GM19193 (cell line): Measurements from ENCODE around the gene PIK3CB.

Experiments used
- POLR2A ChIP-seq: IDR thresholded peaks from 4 replicates; pipeline ENCODE4 v1.6.1; 2011; ENCODE audit not compliant: insufficient read depth, insufficient read length; ENCODE audit errors: extremely low read depth

PIK3CB gene

DNA sequence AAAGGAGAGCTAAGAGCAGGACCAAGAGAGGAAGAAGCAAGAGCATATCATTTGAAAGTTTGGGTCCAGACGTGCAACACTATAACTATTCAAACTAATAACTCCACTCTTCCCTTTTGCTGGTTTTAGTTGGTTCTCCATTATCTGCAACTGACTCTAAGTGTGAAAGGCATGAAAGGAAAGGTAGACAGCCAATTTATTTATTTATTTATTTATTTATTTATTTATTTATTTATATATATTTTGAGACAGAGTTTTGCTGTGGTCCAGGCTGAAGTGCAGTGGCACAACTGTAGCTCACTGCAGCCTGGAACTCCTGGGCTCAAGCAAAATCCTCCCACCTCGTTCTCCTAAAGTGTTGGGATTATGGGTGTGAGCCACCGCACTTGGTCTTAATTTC lies 22.1 kb upstream of the PIK3CB start:
- TF ChIP-seq POLR2A = no peak

GRCh38 chr3:138854940-138855339 lies 20.2 kb upstream of the PIK3CB start:
- no peak for TF ChIP-seq POLR2A

DNA sequence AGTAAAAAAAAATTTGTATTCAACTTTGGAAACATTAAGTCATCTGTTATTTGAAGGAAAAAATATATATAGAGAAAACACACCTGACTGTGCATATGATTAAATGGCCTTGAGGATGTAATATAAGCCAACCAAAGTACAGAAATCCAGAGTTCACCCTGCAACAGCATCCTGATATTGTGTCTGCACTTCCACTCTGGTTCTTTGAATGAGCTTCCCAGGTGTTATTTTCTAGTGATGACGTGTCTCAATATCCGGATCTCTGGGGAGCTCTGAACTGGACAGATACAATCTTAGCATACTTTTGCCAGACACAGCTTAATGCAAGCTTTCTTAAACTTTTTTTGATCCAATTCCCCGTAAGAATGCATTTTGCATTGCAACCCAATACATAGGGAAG lies 19.5 kb upstream of the PIK3CB start:
- TF ChIP-seq POLR2A = no peak

GRCh38 chr3:138850151-138850550 lies 15.4 kb upstream of the PIK3CB start:
- no peak for TF ChIP-seq POLR2A

- TF ChIP-seq POLR2A = no peak
These were observed 14.7 kb upstream of the PIK3CB start for GRCh38 chr3:138849222-138849940.

DNA sequence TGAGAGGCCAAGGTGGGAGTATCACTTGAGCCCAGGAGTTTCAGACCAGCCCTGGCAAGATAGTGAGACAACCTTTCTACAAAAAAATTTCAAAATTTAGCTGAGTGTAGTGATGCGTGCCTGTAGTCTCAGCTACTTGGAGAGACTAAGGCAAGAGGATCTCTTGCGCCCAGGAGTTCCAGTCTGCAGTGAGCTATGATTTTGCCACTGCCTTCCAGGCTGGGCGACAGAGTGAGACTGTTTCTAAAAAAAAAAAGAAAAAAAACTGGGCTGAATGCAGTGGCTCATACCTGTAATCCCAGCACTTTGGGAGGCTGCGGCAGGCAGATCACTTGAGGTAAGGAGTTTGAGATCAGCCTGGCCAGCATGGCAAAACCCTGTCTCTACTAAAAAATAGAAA lies 14.0 kb upstream of the PIK3CB start:
- no peak for TF ChIP-seq POLR2A

DNA sequence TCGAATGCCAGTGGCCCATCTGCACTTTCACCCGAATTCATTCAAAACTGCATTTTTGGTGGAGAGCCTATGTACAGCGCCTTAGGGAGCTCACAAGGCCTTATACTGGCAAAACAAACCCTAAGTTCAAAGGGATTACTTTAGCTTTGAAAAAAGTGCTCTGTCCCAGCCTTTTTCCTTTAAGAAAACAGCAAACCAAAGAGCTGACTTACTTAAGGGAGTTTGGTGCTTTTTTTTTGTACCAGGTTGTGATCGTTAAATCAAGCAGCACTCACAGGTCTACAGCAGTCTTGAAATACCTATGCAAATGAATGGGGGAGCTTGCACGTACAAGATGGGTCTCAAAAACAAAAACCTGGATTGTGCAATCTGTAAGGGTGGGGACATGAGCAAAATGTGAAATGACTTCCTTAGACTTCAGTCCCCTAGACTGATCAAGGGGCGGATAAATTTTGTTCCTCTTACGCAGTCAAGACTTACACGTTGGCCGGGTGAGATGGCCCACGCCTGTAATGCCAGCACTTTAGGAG lies 11.6 kb upstream of the PIK3CB start:
- TF ChIP-seq POLR2A = no peak

GRCh38 chr3:138845771-138846173 lies 11.0 kb upstream of the PIK3CB start:
- TF ChIP-seq POLR2A = no peak

DNA sequence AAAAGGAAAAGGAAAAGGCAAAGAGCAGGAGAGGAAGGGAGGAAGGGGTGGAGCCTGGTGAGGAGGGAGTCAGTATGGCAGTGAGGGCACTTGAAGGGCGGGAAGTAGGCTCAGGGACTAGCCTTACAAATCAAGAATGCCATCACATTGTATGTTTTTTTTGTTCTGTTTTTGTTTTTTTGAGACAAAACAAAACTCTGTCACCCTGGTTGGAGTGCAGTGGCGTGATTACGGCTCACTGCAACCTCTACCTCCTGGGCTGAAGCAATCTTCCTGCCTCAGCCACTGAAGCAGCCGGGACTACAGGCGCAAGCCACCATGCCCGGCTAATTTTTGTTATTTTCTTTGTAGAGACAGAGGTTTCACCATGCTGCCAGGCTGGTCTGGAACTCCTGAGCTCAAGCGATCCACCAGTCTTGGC lies 10.5 kb upstream of the PIK3CB start:
- no peak for TF ChIP-seq POLR2A

DNA sequence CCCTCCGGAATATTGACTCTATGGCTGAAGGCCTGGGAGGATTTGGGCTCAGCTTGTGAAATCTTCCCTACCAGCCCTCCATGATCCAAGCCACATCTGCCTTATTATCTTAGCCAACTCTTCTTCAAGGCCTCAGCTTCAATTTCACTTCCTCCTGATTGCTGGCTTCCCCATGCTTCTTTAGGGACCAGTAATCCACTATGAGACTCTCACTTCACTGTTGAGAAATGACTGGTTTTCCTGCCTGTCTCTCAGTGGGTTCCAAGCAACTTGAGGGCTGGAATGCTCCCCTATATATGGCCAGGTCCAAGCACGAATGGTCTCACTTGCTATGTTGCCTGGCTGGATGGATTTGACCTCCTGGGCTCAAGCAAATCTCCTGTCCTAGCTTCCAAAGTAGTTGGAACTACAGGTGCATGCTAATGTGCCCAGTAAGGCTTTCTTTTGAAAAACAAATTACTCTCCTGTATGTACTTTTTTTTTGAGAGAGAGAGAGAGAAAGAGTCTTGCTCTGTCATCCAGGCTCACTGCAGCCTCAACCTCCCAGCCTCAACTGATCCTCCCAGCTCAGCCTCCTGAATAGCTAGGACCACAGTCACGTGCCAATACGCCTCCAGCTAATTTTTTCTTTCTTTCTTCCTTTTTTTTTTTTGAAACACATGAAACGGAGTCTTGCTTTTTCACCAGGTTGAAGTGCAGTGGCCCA lies 7.9 kb upstream of the PIK3CB start:
- no peak for TF ChIP-seq POLR2A

DNA sequence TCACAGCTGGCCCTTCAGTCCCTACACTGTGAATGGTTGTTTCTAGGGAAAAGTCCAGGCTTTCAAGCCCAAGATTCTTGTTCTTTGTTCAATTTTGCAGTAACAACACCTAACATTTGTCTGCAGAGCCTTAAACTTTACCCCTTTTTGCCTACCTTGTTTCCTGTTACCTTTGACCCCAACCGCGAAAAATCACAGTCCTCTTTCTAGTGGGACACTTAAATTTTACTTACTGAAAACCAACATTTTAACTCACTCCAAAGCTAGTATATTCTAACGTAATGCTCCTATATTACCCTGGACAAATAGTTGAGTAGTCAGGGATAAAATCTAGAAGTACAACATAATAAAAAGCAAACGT lies 649 bp upstream of the PIK3CB start:
- TF ChIP-seq POLR2A = no peak

GRCh38 chr3:138833899-138834595 lies 681 bp downstream of the PIK3CB start:
- TF ChIP-seq POLR2A = no peak

DNA sequence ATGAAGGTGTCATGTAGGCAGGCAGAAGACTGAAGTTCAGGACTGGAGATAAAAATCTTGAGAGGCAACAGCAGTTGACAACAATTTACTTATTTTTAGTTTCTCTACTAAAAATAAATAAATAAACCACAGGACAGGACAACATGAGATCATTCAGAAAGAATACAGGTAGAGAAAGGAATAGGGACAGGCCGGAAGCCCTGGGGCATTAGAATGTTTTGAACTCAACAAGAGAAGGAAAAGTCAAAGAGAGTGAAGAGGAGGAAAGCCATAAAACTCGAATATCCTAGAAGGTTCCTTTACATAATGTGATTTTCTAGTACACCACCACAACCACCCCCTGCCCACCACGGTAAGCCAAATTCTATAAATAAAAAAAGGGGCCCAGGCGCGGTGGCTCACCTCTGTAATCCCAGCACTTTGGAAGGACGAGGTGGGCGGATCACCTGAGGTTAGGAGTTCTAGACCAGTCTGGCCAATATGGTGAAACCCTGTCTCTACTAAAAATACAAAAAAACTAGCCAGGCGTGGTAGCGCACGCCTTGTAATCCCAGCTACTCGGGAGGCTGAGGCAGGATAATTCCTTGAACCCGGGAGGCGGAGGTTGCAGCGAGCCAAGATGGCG lies 4.7 kb downstream of the PIK3CB start:
- TF ChIP-seq POLR2A = no peak

GRCh38 chr3:138829097-138829496 lies 5.6 kb downstream of the PIK3CB start:
- TF ChIP-seq POLR2A = no peak

DNA sequence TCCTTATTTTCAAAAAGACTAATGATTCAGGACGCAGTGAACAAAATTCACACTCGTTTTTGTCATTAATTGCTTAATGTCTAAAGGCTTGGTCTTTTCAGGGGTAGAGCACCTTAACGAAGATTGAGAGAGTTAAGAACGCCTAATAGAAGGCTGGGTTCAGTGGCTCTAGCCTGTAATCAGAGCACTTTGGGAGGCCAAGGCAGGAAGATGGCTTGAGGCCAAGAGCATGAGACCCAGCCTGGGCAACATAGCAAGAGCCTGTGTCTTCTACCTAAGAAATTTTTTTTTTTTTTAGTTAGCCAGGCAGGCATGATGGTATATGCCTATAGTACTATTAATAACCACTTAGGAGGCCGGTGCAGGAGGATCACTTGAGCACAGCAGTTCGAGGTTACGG lies 7.5 kb downstream of the PIK3CB start:
- TF ChIP-seq POLR2A = no peak

DNA sequence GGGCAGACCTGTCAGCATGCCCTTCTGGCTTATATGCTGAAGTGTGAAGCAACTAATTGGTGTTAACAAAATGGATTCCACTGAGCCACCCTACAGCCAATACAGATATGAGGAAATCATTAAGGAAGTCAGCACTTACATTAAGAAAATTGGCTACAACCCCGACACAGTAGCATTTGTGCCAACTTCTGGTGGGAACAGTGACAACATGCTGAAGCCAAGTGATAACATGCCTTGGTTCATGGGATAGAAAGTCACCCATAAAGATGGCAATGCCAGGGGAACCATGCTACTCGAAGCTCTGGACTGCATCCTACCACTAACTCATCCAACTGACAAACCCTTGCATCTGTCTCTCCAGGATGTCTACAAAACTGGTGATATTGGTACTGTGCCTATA lies 9.4 kb downstream of the PIK3CB start:
- no peak for TF ChIP-seq POLR2A

GRCh38 chr3:138824114-138824506 lies 10.6 kb downstream of the PIK3CB start:
- no peak for TF ChIP-seq POLR2A
